Body of pancreas (tissue), 4 donors: Measurements from ENCODE around the gene EML3.

Experiments
- POLR2A ChIP-seq, 3 donors: fragments of 450-650 bp; IDR thresholded peaks; one replicate each; pipeline ENCODE4 v1.6.1; 2016; ENCODE audit warnings: antibody characterized with exemption in 3 of 3, mild to moderate bottlenecking in 2 of 3
- TF ChIP-seq, protein P1 (sequence below), 7 experiments: fragments of 450-650 bp in 4 of 7; fragments of 200-600 bp in 3 of 7; sonication (generic) in 3 of 7; IDR thresholded peaks; one replicate each; pipeline ENCODE4 v1.5.1; 2016 to 2019; ENCODE audit warnings: antibody characterized with exemption in 7 of 7

DNA sequence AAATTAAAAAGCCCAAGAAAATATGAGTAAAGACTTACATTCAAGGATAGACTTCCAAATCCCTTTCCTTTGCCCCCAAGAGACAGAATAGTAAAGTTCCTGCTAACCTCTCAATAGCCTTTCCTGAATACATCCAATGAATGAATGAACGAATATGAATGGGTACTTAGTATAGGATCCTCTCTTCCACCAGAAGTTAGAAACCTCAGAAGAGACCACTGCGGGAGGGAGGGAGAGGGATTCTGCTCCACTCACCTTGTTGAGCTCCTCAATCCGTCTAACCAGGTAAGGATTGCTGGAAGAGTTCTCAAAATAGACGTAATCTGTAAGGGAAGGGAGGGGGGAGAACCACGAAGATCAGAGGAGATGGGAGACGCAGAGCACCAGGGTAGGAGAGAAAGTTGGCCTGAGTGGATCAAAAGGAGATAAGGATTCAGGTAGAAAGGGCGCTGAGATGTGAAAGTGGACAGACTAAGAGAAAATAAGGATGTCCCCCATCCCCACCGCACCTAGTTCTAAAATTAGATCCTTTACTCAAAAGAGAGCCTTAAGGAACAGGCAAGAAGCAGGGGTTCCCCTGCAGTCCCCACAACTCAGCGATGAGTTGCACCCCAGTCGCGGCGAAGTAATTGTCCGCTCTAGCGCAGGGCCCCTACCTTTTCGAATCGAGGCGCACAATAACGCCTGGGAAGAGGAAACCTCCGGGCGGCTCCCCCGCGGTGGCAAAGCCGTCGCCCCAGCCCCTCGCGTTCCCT lies 12.0 kb downstream of the EML3 start:
- TF ChIP-seq, protein P1, sequence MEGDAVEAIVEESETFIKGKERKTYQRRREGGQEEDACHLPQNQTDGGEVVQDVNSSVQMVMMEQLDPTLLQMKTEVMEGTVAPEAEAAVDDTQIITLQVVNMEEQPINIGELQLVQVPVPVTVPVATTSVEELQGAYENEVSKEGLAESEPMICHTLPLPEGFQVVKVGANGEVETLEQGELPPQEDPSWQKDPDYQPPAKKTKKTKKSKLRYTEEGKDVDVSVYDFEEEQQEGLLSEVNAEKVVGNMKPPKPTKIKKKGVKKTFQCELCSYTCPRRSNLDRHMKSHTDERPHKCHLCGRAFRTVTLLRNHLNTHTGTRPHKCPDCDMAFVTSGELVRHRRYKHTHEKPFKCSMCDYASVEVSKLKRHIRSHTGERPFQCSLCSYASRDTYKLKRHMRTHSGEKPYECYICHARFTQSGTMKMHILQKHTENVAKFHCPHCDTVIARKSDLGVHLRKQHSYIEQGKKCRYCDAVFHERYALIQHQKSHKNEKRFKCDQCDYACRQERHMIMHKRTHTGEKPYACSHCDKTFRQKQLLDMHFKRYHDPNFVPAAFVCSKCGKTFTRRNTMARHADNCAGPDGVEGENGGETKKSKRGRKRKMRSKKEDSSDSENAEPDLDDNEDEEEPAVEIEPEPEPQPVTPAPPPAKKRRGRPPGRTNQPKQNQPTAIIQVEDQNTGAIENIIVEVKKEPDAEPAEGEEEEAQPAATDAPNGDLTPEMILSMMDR (IDR thresholded peaks at IDR 0.05) = no peak
- no peak for TF ChIP-seq POLR2A (IDR thresholded peaks at IDR 0.05)
